Prostate gland (tissue), 2 donors: ENCODE results near the gene SLIT3.

Source experiments
- CTCF ChIP-seq, 4 experiments: fragments of 200-600 bp in 2 of 4; fragments of 450-650 bp in 2 of 4; sonication (generic) in 2 of 4; IDR thresholded peaks; 1 replicate in 3 of 4; 2 replicates in 1 of 4; pipeline ENCODE4 v1.5.1; 2016 to 2019; ENCODE audit warnings: antibody characterized with exemption in 4 of 4, mild to moderate bottlenecking in 2 of 4, moderate library complexity in 2 of 4
- POLR2A ChIP-seq: fragments of 450-650 bp; IDR thresholded peaks from one replicate; pipeline ENCODE4 v1.6.1; 2016; ENCODE audit warnings: antibody characterized with exemption, mild to moderate bottlenecking

- no peak for TF ChIP-seq CTCF (IDR thresholded peaks at IDR 0.05)
- TF ChIP-seq POLR2A = no peak
These were observed 449.0 kb downstream of the SLIT3 start for GRCh38 chr5:168851902-168852321.
